ENCODE results near the gene BMP4. TPM values are rescaled to one million over a fixed set of nuclear protein-coding genes. Genes with fewer than 3 reads are reported as not detected.

The BMP4 gene
- total and polyA plus RNA-seq, 2 of the 13 experiments (the other 11 are each of a cell fraction or from before 2014, with no cell fraction given), result 56.4 to 169 TPM

DNA sequence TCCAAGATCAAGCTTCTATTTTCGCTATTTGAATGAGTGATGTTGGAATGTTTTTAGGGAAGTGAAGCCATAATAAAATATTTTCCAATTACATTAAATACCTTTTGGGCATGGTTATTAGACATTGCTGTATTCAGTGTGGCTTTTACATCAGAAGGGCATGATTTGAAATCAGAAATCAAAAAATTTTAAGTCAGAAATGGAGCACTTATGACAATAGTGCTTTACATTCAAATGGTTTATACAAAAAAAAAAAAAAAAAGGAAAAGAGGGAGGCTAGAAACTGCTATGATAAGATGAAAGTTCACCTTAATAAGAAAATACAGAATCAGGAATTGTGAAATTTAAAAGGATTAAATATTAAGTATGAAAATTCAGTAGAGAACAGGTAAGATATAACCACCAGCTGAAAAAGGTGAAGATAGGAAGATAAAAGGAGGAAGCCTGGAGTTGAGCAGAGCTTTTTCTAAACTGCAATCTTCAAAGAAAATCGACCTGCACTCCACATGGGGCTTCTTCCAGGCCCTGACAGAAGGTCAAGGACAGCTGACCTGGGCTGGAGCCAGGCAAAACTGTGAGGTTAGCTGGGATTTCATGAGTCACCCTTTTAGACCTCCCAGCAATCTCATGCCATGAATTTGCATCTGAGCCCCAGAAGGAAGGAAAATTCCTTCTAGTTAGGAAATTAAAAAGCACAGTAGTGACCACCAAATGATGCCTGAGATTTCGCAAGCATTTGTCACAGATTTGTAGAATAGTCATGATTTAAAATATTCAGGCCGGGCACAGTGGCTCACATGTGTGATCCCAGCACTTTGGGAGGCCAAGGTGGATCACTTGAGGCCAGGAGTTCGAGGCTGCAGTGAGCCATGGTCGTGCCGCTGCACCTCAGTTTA is 23.4 kb upstream of the BMP4 start (continued):
- TF ChIP-seq, protein P1, sequence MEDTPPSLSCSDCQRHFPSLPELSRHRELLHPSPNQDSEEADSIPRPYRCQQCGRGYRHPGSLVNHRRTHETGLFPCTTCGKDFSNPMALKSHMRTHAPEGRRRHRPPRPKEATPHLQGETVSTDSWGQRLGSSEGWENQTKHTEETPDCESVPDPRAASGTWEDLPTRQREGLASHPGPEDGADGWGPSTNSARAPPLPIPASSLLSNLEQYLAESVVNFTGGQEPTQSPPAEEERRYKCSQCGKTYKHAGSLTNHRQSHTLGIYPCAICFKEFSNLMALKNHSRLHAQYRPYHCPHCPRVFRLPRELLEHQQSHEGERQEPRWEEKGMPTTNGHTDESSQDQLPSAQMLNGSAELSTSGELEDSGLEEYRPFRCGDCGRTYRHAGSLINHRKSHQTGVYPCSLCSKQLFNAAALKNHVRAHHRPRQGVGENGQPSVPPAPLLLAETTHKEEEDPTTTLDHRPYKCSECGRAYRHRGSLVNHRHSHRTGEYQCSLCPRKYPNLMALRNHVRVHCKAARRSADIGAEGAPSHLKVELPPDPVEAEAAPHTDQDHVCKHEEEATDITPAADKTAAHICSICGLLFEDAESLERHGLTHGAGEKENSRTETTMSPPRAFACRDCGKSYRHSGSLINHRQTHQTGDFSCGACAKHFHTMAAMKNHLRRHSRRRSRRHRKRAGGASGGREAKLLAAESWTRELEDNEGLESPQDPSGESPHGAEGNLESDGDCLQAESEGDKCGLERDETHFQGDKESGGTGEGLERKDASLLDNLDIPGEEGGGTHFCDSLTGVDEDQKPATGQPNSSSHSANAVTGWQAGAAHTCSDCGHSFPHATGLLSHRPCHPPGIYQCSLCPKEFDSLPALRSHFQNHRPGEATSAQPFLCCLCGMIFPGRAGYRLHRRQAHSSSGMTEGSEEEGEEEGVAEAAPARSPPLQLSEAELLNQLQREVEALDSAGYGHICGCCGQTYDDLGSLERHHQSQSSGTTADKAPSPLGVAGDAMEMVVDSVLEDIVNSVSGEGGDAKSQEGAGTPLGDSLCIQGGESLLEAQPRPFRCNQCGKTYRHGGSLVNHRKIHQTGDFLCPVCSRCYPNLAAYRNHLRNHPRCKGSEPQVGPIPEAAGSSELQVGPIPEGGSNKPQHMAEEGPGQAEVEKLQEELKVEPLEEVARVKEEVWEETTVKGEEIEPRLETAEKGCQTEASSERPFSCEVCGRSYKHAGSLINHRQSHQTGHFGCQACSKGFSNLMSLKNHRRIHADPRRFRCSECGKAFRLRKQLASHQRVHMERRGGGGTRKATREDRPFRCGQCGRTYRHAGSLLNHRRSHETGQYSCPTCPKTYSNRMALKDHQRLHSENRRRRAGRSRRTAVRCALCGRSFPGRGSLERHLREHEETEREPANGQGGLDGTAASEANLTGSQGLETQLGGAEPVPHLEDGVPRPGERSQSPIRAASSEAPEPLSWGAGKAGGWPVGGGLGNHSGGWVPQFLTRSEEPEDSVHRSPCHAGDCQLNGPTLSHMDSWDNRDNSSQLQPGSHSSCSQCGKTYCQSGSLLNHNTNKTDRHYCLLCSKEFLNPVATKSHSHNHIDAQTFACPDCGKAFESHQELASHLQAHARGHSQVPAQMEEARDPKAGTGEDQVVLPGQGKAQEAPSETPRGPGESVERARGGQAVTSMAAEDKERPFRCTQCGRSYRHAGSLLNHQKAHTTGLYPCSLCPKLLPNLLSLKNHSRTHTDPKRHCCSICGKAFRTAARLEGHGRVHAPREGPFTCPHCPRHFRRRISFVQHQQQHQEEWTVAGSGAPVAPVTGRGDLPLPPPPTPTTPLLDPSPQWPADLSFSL (CRISPR knock-in tag; IDR thresholded peaks at IDR 0.05), result no peak
- TF ChIP-seq ZNF776 (CRISPR knock-in tag; IDR thresholded peaks at IDR 0.05) (no peak), HNF4G (IDR thresholded peaks at IDR 0.05; ENCODE audit: borderline replicate concordance, low read depth, low read length) (peak; percentile 54; the same call in 1 of the 2 replicates), HNF4G (CRISPR knock-in tag; IDR thresholded peaks at IDR 0.05; ENCODE audit: borderline replicate concordance, low read depth) (no peak; the same call in 1 of the 2 replicates), TEAD2 (CRISPR knock-in tag; IDR thresholded peaks at IDR 0.05) (no peak), ZNF782 (CRISPR knock-in tag; IDR thresholded peaks at IDR 0.05; ENCODE audit: borderline replicate concordance) (no peak), HCFC1 (IDR thresholded peaks at IDR 0.05; ENCODE audit: low read depth, low read length) (no peak), IKZF1 (IDR thresholded peaks at IDR 0.05) (no peak), PAWR (CRISPR knock-in tag; IDR thresholded peaks at IDR 0.05; ENCODE audit: borderline replicate concordance) (no peak)
- TF ChIP-seq, protein P2, sequence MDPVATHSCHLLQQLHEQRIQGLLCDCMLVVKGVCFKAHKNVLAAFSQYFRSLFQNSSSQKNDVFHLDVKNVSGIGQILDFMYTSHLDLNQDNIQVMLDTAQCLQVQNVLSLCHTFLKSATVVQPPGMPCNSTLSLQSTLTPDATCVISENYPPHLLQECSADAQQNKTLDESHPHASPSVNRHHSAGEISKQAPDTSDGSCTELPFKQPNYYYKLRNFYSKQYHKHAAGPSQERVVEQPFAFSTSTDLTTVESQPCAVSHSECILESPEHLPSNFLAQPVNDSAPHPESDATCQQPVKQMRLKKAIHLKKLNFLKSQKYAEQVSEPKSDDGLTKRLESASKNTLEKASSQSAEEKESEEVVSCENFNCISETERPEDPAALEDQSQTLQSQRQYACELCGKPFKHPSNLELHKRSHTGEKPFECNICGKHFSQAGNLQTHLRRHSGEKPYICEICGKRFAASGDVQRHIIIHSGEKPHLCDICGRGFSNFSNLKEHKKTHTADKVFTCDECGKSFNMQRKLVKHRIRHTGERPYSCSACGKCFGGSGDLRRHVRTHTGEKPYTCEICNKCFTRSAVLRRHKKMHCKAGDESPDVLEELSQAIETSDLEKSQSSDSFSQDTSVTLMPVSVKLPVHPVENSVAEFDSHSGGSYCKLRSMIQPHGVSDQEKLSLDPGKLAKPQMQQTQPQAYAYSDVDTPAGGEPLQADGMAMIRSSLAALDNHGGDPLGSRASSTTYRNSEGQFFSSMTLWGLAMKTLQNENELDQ (CRISPR knock-in tag; IDR thresholded peaks at IDR 0.05; ENCODE audit: borderline replicate concordance), result no peak
- TF ChIP-seq, protein P3, sequence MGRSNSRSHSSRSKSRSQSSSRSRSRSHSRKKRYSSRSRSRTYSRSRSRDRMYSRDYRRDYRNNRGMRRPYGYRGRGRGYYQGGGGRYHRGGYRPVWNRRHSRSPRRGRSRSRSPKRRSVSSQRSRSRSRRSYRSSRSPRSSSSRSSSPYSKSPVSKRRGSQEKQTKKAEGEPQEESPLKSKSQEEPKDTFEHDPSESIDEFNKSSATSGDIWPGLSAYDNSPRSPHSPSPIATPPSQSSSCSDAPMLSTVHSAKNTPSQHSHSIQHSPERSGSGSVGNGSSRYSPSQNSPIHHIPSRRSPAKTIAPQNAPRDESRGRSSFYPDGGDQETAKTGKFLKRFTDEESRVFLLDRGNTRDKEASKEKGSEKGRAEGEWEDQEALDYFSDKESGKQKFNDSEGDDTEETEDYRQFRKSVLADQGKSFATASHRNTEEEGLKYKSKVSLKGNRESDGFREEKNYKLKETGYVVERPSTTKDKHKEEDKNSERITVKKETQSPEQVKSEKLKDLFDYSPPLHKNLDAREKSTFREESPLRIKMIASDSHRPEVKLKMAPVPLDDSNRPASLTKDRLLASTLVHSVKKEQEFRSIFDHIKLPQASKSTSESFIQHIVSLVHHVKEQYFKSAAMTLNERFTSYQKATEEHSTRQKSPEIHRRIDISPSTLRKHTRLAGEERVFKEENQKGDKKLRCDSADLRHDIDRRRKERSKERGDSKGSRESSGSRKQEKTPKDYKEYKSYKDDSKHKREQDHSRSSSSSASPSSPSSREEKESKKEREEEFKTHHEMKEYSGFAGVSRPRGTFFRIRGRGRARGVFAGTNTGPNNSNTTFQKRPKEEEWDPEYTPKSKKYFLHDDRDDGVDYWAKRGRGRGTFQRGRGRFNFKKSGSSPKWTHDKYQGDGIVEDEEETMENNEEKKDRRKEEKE (IDR thresholded peaks at IDR 0.05), result no peak
- TF ChIP-seq, protein P4, sequence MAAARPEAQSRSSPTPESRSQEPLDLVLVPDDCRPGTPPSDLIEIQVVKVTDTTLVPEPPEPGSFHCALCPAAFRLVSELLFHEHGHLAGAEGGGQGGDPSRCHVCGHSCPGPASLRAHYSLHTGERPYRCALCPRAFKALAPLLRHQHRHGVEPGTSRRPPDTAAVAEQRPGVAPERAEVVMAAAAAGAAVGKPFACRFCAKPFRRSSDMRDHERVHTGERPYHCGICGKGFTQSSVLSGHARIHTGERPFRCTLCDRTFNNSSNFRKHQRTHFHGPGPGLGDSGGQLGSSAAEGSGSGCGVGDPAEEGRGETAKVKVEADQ (CRISPR knock-in tag; IDR thresholded peaks at IDR 0.05; ENCODE audit: borderline replicate concordance), result no peak
- TF ChIP-seq, protein P5, sequence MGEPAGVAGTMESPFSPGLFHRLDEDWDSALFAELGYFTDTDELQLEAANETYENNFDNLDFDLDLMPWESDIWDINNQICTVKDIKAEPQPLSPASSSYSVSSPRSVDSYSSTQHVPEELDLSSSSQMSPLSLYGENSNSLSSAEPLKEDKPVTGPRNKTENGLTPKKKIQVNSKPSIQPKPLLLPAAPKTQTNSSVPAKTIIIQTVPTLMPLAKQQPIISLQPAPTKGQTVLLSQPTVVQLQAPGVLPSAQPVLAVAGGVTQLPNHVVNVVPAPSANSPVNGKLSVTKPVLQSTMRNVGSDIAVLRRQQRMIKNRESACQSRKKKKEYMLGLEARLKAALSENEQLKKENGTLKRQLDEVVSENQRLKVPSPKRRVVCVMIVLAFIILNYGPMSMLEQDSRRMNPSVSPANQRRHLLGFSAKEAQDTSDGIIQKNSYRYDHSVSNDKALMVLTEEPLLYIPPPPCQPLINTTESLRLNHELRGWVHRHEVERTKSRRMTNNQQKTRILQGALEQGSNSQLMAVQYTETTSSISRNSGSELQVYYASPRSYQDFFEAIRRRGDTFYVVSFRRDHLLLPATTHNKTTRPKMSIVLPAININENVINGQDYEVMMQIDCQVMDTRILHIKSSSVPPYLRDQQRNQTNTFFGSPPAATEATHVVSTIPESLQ (CRISPR knock-in tag; conservative IDR thresholded peaks at IDR 0.05), result no peak

All from HepG2 (cell line).